ENCODE data around the gene SMAD2.

SMAD2 gene

GRCh38 chr18:47895565-47896250, 34.8 kb downstream of the SMAD2 start:
- TF ChIP-seq, protein P1, sequence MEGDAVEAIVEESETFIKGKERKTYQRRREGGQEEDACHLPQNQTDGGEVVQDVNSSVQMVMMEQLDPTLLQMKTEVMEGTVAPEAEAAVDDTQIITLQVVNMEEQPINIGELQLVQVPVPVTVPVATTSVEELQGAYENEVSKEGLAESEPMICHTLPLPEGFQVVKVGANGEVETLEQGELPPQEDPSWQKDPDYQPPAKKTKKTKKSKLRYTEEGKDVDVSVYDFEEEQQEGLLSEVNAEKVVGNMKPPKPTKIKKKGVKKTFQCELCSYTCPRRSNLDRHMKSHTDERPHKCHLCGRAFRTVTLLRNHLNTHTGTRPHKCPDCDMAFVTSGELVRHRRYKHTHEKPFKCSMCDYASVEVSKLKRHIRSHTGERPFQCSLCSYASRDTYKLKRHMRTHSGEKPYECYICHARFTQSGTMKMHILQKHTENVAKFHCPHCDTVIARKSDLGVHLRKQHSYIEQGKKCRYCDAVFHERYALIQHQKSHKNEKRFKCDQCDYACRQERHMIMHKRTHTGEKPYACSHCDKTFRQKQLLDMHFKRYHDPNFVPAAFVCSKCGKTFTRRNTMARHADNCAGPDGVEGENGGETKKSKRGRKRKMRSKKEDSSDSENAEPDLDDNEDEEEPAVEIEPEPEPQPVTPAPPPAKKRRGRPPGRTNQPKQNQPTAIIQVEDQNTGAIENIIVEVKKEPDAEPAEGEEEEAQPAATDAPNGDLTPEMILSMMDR (IDR thresholded peaks at IDR 0.05; ENCODE audit: low read depth, low read length), result no peak

DNA sequence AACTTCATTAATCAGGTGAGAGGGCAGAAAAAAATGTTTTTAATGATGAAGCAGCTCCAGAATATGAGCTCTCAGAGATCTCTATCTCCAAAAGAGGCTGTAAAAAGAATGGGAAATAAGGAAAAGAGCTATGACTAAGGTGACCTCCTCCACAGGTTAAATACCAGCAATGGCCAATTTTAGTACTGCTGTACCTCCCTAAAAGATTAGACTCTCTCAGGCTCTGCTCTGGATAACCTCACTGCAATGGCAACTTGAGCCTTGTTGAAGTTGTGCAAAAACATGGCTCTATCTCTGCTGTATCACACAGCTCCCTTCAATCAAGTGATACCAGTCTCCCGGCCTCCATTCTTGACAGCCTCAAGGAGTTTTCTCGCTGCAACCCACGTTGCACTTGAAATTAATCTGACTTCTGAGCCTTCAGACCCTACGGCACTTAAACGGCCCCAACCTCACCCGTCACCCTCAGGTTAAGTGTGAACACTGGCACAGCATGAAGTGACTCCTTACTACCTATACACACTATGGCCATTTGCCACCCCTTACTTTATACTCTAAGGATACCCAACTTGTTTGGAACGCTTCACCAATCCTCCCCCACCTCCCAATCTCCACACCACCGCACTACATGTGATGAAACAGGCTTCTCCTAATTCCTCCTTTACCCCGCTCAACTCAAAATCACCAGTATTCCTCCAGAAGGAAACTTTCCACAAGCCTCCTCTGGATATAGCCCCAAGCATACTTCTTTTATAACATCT, 36.3 kb downstream of the SMAD2 start:
- TF ChIP-seq, protein P1 (IDR thresholded peaks at IDR 0.05; ENCODE audit: low read depth, low read length), result no peak
- H3K4me3 ChIP-seq (ENCODE audit: low read depth, low read length), result no peak overlapping the region

More at GRCh38 chr18:47895565-47896250, 34.8 kb downstream of the SMAD2 start:
- H3K4me3 ChIP-seq (ENCODE audit: low read depth, low read length), result no peak overlapping the region

DNA sequence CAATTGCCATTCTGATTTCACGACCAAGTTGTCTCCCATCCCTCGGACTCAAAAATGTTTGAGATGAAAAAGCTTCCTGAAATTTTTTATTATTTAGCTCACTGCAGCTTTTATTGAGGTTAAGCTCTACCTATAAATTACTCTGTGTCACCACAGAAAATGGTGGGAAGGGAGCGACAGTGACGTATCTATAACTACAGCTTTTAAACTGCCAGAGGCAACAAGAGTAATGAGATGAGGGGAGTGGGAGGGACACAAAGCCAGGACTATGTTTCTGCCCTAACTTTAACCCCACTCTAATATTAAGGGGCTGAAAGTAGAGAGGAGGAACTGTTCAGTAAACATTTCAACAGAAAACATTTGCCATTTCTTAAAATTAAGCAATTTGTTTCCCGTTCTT, 37.4 kb downstream of the SMAD2 start:
- H3K4me3 ChIP-seq (ENCODE audit: low read depth, low read length), result no peak overlapping the region
- TF ChIP-seq, protein P1 (IDR thresholded peaks at IDR 0.05; ENCODE audit: low read depth, low read length), result no peak

DNA sequence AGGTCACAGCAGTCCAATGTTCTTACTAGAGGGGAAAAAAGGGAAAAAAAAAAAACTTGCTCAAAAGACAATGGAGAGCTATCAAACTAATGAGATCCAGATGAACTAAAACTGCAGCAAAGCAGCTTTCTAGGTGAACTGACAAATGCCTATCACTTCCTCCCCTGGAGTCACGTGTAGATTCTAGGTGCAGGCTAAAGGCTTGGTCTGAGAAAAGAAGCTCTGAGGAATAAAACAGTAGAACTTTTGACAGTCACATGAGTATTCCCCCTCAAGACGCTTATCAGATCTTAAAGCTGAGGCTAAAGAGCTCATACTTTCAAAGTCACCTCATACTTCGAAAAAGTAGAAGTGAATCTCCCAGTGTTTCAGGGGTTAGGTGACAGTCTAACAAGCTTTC, 42.3 kb downstream of the SMAD2 start:
- TF ChIP-seq, protein P1 (IDR thresholded peaks at IDR 0.05; ENCODE audit: low read depth, low read length), result no peak
- no peak overlapping the region for H3K4me3 ChIP-seq (ENCODE audit: low read depth, low read length)

DNA sequence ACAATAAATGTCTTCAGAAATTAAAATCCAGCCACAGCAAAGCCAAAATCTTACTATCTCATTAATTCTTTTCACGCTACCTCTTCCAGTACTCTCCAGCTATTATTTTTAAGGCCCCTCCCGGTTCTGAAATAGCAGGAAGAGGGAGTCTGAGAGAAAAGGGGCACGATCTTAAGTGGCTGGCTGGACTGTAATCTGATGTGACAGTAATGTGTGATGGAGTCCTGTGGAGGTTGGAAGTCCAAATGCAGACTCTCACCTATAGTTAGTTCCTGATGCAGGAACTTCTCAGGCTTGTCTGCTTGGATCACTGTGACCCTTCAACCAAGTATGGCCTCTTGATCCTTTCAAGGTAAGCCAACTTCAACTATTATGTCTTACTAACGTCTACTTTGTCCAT, 43.2 kb downstream of the SMAD2 start:
- no peak overlapping the region for H3K4me3 ChIP-seq (ENCODE audit: low read depth, low read length)

GRCh38 chr18:47883771-47884413, 46.6 kb downstream of the SMAD2 start:
- TF ChIP-seq, protein P1 (IDR thresholded peaks at IDR 0.05; ENCODE audit: low read depth, low read length), result no peak
- H3K4me3 ChIP-seq (ENCODE audit: low read depth, low read length), result no peak overlapping the region

More for the DNA sequence above, 43.2 kb downstream of the SMAD2 start:
- TF ChIP-seq, protein P1 (IDR thresholded peaks at IDR 0.05; ENCODE audit: low read depth, low read length), result no peak

DNA sequence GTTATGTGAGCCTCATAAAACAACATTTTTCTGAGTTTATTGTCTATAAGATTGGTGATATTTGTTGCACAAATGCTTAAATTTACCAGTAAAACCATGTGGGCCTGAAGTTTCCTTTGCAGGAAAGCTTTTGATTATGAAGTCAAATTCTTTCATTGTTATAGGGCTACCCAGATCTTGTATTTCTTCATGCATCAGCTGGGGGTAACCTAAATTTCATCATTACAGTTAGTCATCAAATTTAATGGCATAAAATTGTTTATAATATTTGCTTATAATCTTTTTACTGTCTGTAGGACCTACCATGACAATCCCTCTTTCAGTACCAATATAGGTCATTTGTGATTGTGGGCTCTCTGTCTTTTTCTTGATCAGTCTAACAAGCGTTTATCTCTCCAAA, 47.8 kb downstream of the SMAD2 start:
- H3K4me3 ChIP-seq (ENCODE audit: low read depth, low read length), result no peak overlapping the region
- TF ChIP-seq, protein P1 (IDR thresholded peaks at IDR 0.05; ENCODE audit: low read depth, low read length), result no peak
